ENCODE measurements around the gene DPP9. TPM values are rescaled to one million over a fixed set of nuclear protein-coding genes. Genes with fewer than 3 reads are reported as not detected.
A peak's percentile ranks its signal among the peaks of the same experiment; 100 is the strongest.

Gene DPP9
- total and polyA plus RNA-seq, 2 of the 13 experiments (the other 11 are each of a cell fraction or from before 2014, with no cell fraction given): 8.4 to 25.8 TPM

- TF ChIP-seq ZNF337 (CRISPR knock-in tag; IDR thresholded peaks at IDR 0.05; ENCODE audit: borderline replicate concordance, low read depth) (peak; percentile 100), PITX1 (CRISPR knock-in tag; IDR thresholded peaks at IDR 0.05) (peak; percentile 99), CSRNP2 (CRISPR knock-in tag; conservative IDR thresholded peaks at IDR 0.05; ENCODE audit: low read depth) (peak; percentile 100), MEF2D (CRISPR knock-in tag; IDR thresholded peaks at IDR 0.05) (peak; percentile 100), IKZF5 (CRISPR knock-in tag; IDR thresholded peaks at IDR 0.05) (peak; percentile 100), GLI4 (CRISPR knock-in tag; IDR thresholded peaks at IDR 0.05; ENCODE audit: borderline replicate concordance) (peak; percentile 100), MXI1 (IDR thresholded peaks at IDR 0.05; ENCODE audit: borderline replicate concordance, low read depth, low read length) (peak; percentile 99), SUZ12 (IDR thresholded peaks at IDR 0.05; ENCODE audit: low read depth, low read length) (no peak), MIER2 (CRISPR knock-in tag; IDR thresholded peaks at IDR 0.05) (peak; percentile 100), ATM (IDR thresholded peaks at IDR 0.05; ENCODE audit: borderline replicate concordance) (no peak), AFF4 (CRISPR knock-in tag; IDR thresholded peaks at IDR 0.05) (peak; percentile 99), NCOA1 (CRISPR knock-in tag; IDR thresholded peaks at IDR 0.05) (peak; percentile 100), BORCS8-MEF2B (CRISPR knock-in tag; IDR thresholded peaks at IDR 0.05) (peak; percentile 100), MAX (IDR thresholded peaks at IDR 0.05) (peak; percentile 56), ZNF33B (CRISPR knock-in tag; IDR thresholded peaks at IDR 0.05) (peak; percentile 100), ZNF496 (CRISPR knock-in tag; IDR thresholded peaks at IDR 0.05; ENCODE audit: insufficient replicate concordance) (peak; percentile 97), ZNF570 (CRISPR knock-in tag; IDR thresholded peaks at IDR 0.05; ENCODE audit: borderline replicate concordance) (peak; percentile 100), HNRNPH1 (optimal IDR thresholded peaks at IDR 0.05; ENCODE audit: low read depth, low read length) (no peak), SP5 (CRISPR knock-in tag; IDR thresholded peaks at IDR 0.05; ENCODE audit: borderline replicate concordance, low read depth) (peak; percentile 94), BRF2 (CRISPR knock-in tag; IDR thresholded peaks at IDR 0.05) (peak; percentile 100)
- TF ChIP-seq, protein P1, sequence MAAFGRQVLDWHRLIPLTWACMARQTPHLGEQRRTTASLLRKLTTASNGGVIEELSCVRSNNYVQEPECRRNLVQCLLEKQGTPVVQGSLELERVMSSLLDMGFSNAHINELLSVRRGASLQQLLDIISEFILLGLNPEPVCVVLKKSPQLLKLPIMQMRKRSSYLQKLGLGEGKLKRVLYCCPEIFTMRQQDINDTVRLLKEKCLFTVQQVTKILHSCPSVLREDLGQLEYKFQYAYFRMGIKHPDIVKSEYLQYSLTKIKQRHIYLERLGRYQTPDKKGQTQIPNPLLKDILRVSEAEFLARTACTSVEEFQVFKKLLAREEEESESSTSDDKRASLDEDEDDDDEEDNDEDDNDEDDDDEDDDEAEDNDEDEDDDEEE (CRISPR knock-in tag; IDR thresholded peaks at IDR 0.05): peak; percentile 100
Observed at GRCh38 chr19:4768934-4769777, 45.5 kb upstream of the DPP9 start (continued).
